ENCODE results near the gene GPR139. TPM values are rescaled to one million over a fixed set of nuclear protein-coding genes. Genes with fewer than 3 reads are reported as not detected.

Gene GPR139
- polyA plus RNA-seq, 1 of the 3 experiments (the other 2 are of a cell fraction): not detected

GRCh38 chr16:20072874-20073202 is 852 bp downstream of the GPR139 start (continued):
- TF ChIP-seq REST (IDR thresholded peaks at IDR 0.05; ENCODE audit: low read depth, low read length) (no peak), MXI1 (IDR thresholded peaks at IDR 0.05; ENCODE audit: low read depth, low read length) (no peak)

- Histone ChIP-seq H3K9me3 (no peaks in the 10 kb centered on the region), H3F3A (replicated peaks; ENCODE audit: insufficient read depth) (no peaks in the 10 kb centered on the region), H3K4me3 (ENCODE audit: low read depth in 2 of 2, low read length in 1 of 2) (peak overlapping the region in 1 of 2 experiments; percentile 36; a peak in 1 of 4 replicates), H3K27me3 (ENCODE audit: insufficient read depth) (no peaks in the 10 kb centered on the region; the same call in 1 of the 2 replicates), H3K4me1 (ENCODE audit: control insufficient read depth in 1 of 2, insufficient read depth in 2 of 2, low read depth in 1 of 2, low read length in 1 of 2) (no peaks in the 10 kb centered on the region; a peak in 1 of 4 replicates), H2AFZ (ENCODE audit: low read depth) (no peak overlapping the region), H3K79me2 (ENCODE audit: insufficient read depth) (no peaks in the 10 kb centered on the region), H4K20me1 (ENCODE audit: insufficient read depth) (no peaks in the 10 kb centered on the region), H3K36me3 (replicated peaks in 1 of 2; ENCODE audit: control insufficient read depth in 1 of 2, insufficient read depth in 2 of 2, low read length in 1 of 2) (no peaks in the 10 kb centered on the region), H3K9me2 (no peaks in the 10 kb centered on the region), H3K27ac (ENCODE audit: low read depth in 2 of 2, low read length in 1 of 2) (no peak overlapping the region; a peak in 1 of 4 replicates), H3K9ac (no peak overlapping the region), H3K4me2 (no peak overlapping the region)
- no peak for TF ChIP-seq ELF1 (IDR thresholded peaks at IDR 0.05)
- TF ChIP-seq PBX3 (IDR thresholded peaks at IDR 0.05): no peak
- TF ChIP-seq FOSL2 (IDR thresholded peaks at IDR 0.05; ENCODE audit: borderline replicate concordance, low read depth): no peak
- no peak for TF ChIP-seq TEAD4 (IDR thresholded peaks at IDR 0.05; ENCODE audit: borderline replicate concordance, insufficient read depth)
- no peak for TF ChIP-seq EZH2phosphoT487 (IDR thresholded peaks at IDR 0.05; ENCODE audit: borderline replicate concordance, low read depth)
- TF ChIP-seq NFIC (IDR thresholded peaks at IDR 0.05; ENCODE audit: borderline replicate concordance): no peak
- TF ChIP-seq SMC3 (IDR thresholded peaks at IDR 0.05; ENCODE audit: low read depth, low read length): no peak
- TF ChIP-seq IRF3 (IDR thresholded peaks at IDR 0.05; ENCODE audit: low read depth, low read length): no peak
- TF ChIP-seq JUND (IDR thresholded peaks at IDR 0.05): no peak
- no peak for TF ChIP-seq POLR2AphosphoS5 (IDR thresholded peaks at IDR 0.05; ENCODE audit: low read depth, low read length)
- TF ChIP-seq TAF1 (IDR thresholded peaks at IDR 0.05; ENCODE audit: borderline replicate concordance, low read depth, low read length): no peak
- no peak for TF ChIP-seq USF1 (IDR thresholded peaks at IDR 0.05; ENCODE audit: borderline replicate concordance, low read depth)
- no peak for TF ChIP-seq GABPA (IDR thresholded peaks at IDR 0.05; ENCODE audit: low read depth)
- TF ChIP-seq NRF1 (IDR thresholded peaks at IDR 0.05; ENCODE audit: low read depth, low read length): no peak
- TF ChIP-seq RXRA (IDR thresholded peaks at IDR 0.05; ENCODE audit: borderline replicate concordance, low read depth): no peak
- no peak for TF ChIP-seq REST (IDR thresholded peaks at IDR 0.05; ENCODE audit: low read depth, low read length)
- TF ChIP-seq RFX5 (IDR thresholded peaks at IDR 0.05; ENCODE audit: low read length): no peak
- TF ChIP-seq CHD2 (IDR thresholded peaks at IDR 0.05; ENCODE audit: low read length, partially characterized antibody): no peak
- TF ChIP-seq MAX (IDR thresholded peaks at IDR 0.05; ENCODE audit: low read depth): no peak
- no peak for DNase-seq
- ChIA-PET POLR2A (interaction anchor here (0.7 to 1.9 kb wide), 3 partner anchors 70 to 747 kb away, joined by 3 to 14 read pairs (median 5); no protein-coding TSS in a partner anchor), CTCF (interaction anchor here (0.6 to 3.4 kb wide), 3 partner anchors 9 to 165 kb away, joined by 3 to 23 read pairs (median 3); no protein-coding TSS in a partner anchor)
- whole genome bisulfite sequencing (ENCODE audit: low lambda C conversion rate): 49% methylated on average over 8 of the region's 11 CpGs
These were observed 1.4 kb downstream of the GPR139 start for GRCh38 chr16:20072146-20072873.
